ENCODE data around the gene MIAT. TPM values are rescaled to one million over a fixed set of nuclear protein-coding genes. Genes with fewer than 3 reads are reported as not detected.

Gene MIAT
- total and polyA plus RNA-seq, 2 donors (not counting 1 experiment from before 2014, with no cell fraction given), result 1.9 to 10.2 TPM

GRCh38 chr22:26658161-26658560 is 773 bp downstream of the MIAT start:
- no peak overlapping the region for H3K9ac ChIP-seq (ENCODE audit: insufficient read depth, low read length)
- H3K4me1 ChIP-seq (ENCODE audit: control insufficient read depth, extremely low read depth, insufficient read depth, low read length), result peaks cover 12% of the 10 kb centered on the region
- peak overlapping the region; percentile 87 for H3K4me2 ChIP-seq (ENCODE audit: extremely low read depth, insufficient read depth, low read length)
- H3K9me3 ChIP-seq (ENCODE audit: control insufficient read depth, insufficient read depth, low read depth, low read length), result no peaks in the 10 kb centered on the region
- H3K36me3 ChIP-seq (ENCODE audit: control insufficient read depth, insufficient read depth, low read length), result no peaks in the 10 kb centered on the region
- no peaks in the 10 kb centered on the region for H3K79me2 ChIP-seq (ENCODE audit: control insufficient read depth, insufficient read depth, low read length)
- H3K4me3 ChIP-seq (replicated peaks in 1 of 4; ENCODE audit: control extremely low read depth in 1 of 4, insufficient read depth in 1 of 4, low read depth in 3 of 4, low read length in 4 of 4), result peak overlapping the region; percentile 5 to 71 (median 42)
- H3K27me3 ChIP-seq (ENCODE audit: control insufficient read depth, insufficient read depth, low read length), result peaks cover 25% of the 10 kb centered on the region
- H2AFZ ChIP-seq (ENCODE audit: low read length), result no peak overlapping the region
- H3K27ac ChIP-seq (ENCODE audit: insufficient read depth, low read length), result no peak overlapping the region
- TF ChIP-seq EZH2 (IDR thresholded peaks at IDR 0.05; ENCODE audit: low read length, missing control alignments), result no peak
- TF ChIP-seq, protein P1, sequence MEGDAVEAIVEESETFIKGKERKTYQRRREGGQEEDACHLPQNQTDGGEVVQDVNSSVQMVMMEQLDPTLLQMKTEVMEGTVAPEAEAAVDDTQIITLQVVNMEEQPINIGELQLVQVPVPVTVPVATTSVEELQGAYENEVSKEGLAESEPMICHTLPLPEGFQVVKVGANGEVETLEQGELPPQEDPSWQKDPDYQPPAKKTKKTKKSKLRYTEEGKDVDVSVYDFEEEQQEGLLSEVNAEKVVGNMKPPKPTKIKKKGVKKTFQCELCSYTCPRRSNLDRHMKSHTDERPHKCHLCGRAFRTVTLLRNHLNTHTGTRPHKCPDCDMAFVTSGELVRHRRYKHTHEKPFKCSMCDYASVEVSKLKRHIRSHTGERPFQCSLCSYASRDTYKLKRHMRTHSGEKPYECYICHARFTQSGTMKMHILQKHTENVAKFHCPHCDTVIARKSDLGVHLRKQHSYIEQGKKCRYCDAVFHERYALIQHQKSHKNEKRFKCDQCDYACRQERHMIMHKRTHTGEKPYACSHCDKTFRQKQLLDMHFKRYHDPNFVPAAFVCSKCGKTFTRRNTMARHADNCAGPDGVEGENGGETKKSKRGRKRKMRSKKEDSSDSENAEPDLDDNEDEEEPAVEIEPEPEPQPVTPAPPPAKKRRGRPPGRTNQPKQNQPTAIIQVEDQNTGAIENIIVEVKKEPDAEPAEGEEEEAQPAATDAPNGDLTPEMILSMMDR (conservative IDR thresholded peaks at IDR 0.05 in 1 of 2, IDR thresholded peaks at IDR 0.05 in 1 of 2; ENCODE audit: low read depth in 1 of 2, low read length in 2 of 2), result no peak
- no peak for DNase-seq (ENCODE audit: low read depth in 2 of 2)
- no peaks in the 10 kb centered on the region for H4K20me1 ChIP-seq (ENCODE audit: control insufficient read depth, extremely low read depth, insufficient read depth, low read length)

GRCh38 chr22:26658671-26659478 is 1.5 kb downstream of the MIAT start:
- TF ChIP-seq, protein P1 (conservative IDR thresholded peaks at IDR 0.05 in 1 of 2, IDR thresholded peaks at IDR 0.05 in 1 of 2; ENCODE audit: low read depth in 1 of 2, low read length in 2 of 2), result no peak
- TF ChIP-seq EZH2 (IDR thresholded peaks at IDR 0.05; ENCODE audit: low read length, missing control alignments), result no peak
- peak overlapping the region; percentile 22 to 71 (median 42) for H3K4me3 ChIP-seq (replicated peaks in 1 of 4; ENCODE audit: control extremely low read depth in 1 of 4, insufficient read depth in 1 of 4, low read depth in 3 of 4, low read length in 4 of 4)
- H3K9ac ChIP-seq (ENCODE audit: insufficient read depth, low read length), result no peak overlapping the region
- H3K36me3 ChIP-seq (ENCODE audit: control insufficient read depth, insufficient read depth, low read length), result no peaks in the 10 kb centered on the region
- peak overlapping the region; percentile 87 for H3K4me2 ChIP-seq (ENCODE audit: extremely low read depth, insufficient read depth, low read length)
- peak overlapping the region; percentile 26 for H2AFZ ChIP-seq (ENCODE audit: low read length)
- H3K27ac ChIP-seq (ENCODE audit: insufficient read depth, low read length), result no peak overlapping the region
- DNase-seq (ENCODE audit: low read depth in 2 of 2), result peak; percentile 87 to 97
- peaks cover 22% of the 10 kb centered on the region for H3K27me3 ChIP-seq (ENCODE audit: control insufficient read depth, insufficient read depth, low read length)
- peaks cover 12% of the 10 kb centered on the region for H3K4me1 ChIP-seq (ENCODE audit: control insufficient read depth, extremely low read depth, insufficient read depth, low read length)
- no peaks in the 10 kb centered on the region for H3K79me2 ChIP-seq (ENCODE audit: control insufficient read depth, insufficient read depth, low read length)
- no peaks in the 10 kb centered on the region for H3K9me3 ChIP-seq (ENCODE audit: control insufficient read depth, insufficient read depth, low read depth, low read length)
- H4K20me1 ChIP-seq (ENCODE audit: control insufficient read depth, extremely low read depth, insufficient read depth, low read length), result no peaks in the 10 kb centered on the region

GRCh38 chr22:26660356-26660755 is 3.0 kb downstream of the MIAT start:
- TF ChIP-seq, protein P1 (conservative IDR thresholded peaks at IDR 0.05 in 1 of 2, IDR thresholded peaks at IDR 0.05 in 1 of 2; ENCODE audit: low read depth in 1 of 2, low read length in 2 of 2), result no peak
- TF ChIP-seq EZH2 (IDR thresholded peaks at IDR 0.05; ENCODE audit: low read length, missing control alignments), result no peak
- H3K4me1 ChIP-seq (ENCODE audit: control insufficient read depth, extremely low read depth, insufficient read depth, low read length), result peaks cover 12% of the 10 kb centered on the region
- H3K36me3 ChIP-seq (ENCODE audit: control insufficient read depth, insufficient read depth, low read length), result no peaks in the 10 kb centered on the region
- DNase-seq (ENCODE audit: low read depth in 2 of 2), result no peak
- no peak overlapping the region for H3K4me3 ChIP-seq (replicated peaks in 1 of 4; ENCODE audit: control extremely low read depth in 1 of 4, insufficient read depth in 1 of 4, low read depth in 3 of 4, low read length in 4 of 4)
- no peak overlapping the region for H3K9ac ChIP-seq (ENCODE audit: insufficient read depth, low read length)
- no peaks in the 10 kb centered on the region for H3K9me3 ChIP-seq (ENCODE audit: control insufficient read depth, insufficient read depth, low read depth, low read length)
- no peak overlapping the region for H2AFZ ChIP-seq (ENCODE audit: low read length)
- no peaks in the 10 kb centered on the region for H3K79me2 ChIP-seq (ENCODE audit: control insufficient read depth, insufficient read depth, low read length)
- H4K20me1 ChIP-seq (ENCODE audit: control insufficient read depth, extremely low read depth, insufficient read depth, low read length), result no peaks in the 10 kb centered on the region
- H3K4me2 ChIP-seq (ENCODE audit: extremely low read depth, insufficient read depth, low read length), result no peak overlapping the region
- H3K27ac ChIP-seq (ENCODE audit: insufficient read depth, low read length), result no peak overlapping the region
- peaks cover 16% of the 10 kb centered on the region for H3K27me3 ChIP-seq (ENCODE audit: control insufficient read depth, insufficient read depth, low read length)
